Testis (tissue), 3 donors: ENCODE data around the gene PDE4B. TPM values are rescaled to one million over a fixed set of nuclear protein-coding genes. Genes with fewer than 3 reads are reported as not detected.

Experiments
- DNase-seq: peaks from one replicate; pipeline ENCODE4 v3.0.0-alpha.2; 2019
- H3K27ac ChIP-seq, 2 donors: fragments of 200-600 bp; sonication (generic); one replicate each; pipeline ENCODE4 v1.5.1; 2019
- H3K27me3 ChIP-seq: fragments of 200-600 bp; sonication (generic); one replicate; pipeline ENCODE4 v1.5.1; 2019
- H3K36me3 ChIP-seq: fragments of 200-600 bp; sonication (generic); one replicate; pipeline ENCODE4 v1.5.1; 2017; ENCODE audit warnings: low read depth; ENCODE audit errors: missing control alignments
- H3K4me1 ChIP-seq: fragments of 200-600 bp; sonication (generic); one replicate; pipeline ENCODE4 v1.5.1; 2019
- H3K4me3 ChIP-seq, 2 donors: fragments of 200-600 bp; sonication (generic); one replicate each; pipeline ENCODE4 v1.5.1; 2017 to 2019
- H3K9me3 ChIP-seq: fragments of 200-600 bp; sonication (generic); one replicate; pipeline ENCODE4 v1.5.1; 2017
- CTCF ChIP-seq, 3 experiments: fragments of 450-650 bp in 2 of 3; fragments of 200-600 bp in 1 of 3; sonication (generic) in 1 of 3; IDR thresholded peaks; one replicate each; pipeline ENCODE4 v1.5.1; 2016 to 2019; ENCODE audit warnings: antibody characterized with exemption in 3 of 3, mild to moderate bottlenecking in 2 of 3, moderate library complexity in 1 of 3
- POLR2A ChIP-seq: fragments of 450-650 bp; IDR thresholded peaks from one replicate; pipeline ENCODE4 v1.6.1; 2017; ENCODE audit warnings: antibody characterized with exemption, mild to moderate bottlenecking, moderate library complexity
- WGBS, 2 donors: methylation state at CpG; one replicate each; pipeline ENCODE4 v1.1.5; 2018; 5-methylcytosine and 5-hydroxymethylcytosine counted together
- intact Hi-C: fragments of 100-400 bp; cut with DNase I; formaldehyde crosslinking; loops from one replicate; pipeline ENCODE4 v1.15.1; 2023; ENCODE audit warnings: low total_unique reads
- polyA plus RNA-seq: library from polyadenylated mRNA; stranded (reverse); fragments of 350-450 nt; fragmentation: Illumina TruSeq; extraction: RNeasy Lipid Tissue Mini Kit (QIAGEN cat#74804); gene quantifications from one replicate; pipeline ENCODE4 v1.2.3, GENCODE V29; 2014; ENCODE audit warnings: low read depth, low replicate concordance; ENCODE audit not compliant: insufficient read depth
- total RNA-seq, 2 donors: library from RNA; depleted of rRNA; stranded (reverse); fragments of >200 nt; gene quantifications; one replicate each; pipeline ENCODE4 v1.2.3, GENCODE V29; 2016

Gene PDE4B
- total and polyA plus RNA-seq, 3 donors from 2014 or later: 11.5 to 16.1 (median 12.4) TPM

GRCh38 chr1:66267201-66267940 lies 474.7 kb downstream of the PDE4B start:
- H3K4me1 ChIP-seq: peaks cover 36% of the 10 kb centered on the region
- no peaks in the 10 kb centered on the region for H3K9me3 ChIP-seq
- H3K4me3 ChIP-seq: no peak overlapping the region
- intact Hi-C loops: loop anchor here (5.0 kb wide), 1 partner anchor 180 kb away; no protein-coding TSS in a partner anchor
- H3K27me3 ChIP-seq: no peaks in the 10 kb centered on the region
- WGBS, 2 donors: 68 to 70% methylated on average over 7 of the region's 7 CpGs
- no peak for DNase-seq
- TF ChIP-seq CTCF (IDR thresholded peaks at IDR 0.05) (no peak), POLR2A (no peak)
- no peaks in the 10 kb centered on the region for H3K36me3 ChIP-seq
- H3K27ac ChIP-seq: peak overlapping the region in 1 of 2 donors; percentile 26

- intact Hi-C loops: loop anchor here (5.0 kb wide), 1 partner anchor 178 kb away; no protein-coding TSS in a partner anchor
- Histone ChIP-seq H3K27me3 (no peaks in the 10 kb centered on the region), H3K36me3 (no peaks in the 10 kb centered on the region), H3K4me3 (no peak overlapping the region), H3K27ac (peak overlapping the region in 1 of 2 donors; percentile 51), H3K9me3 (no peaks in the 10 kb centered on the region), H3K4me1 (peaks cover 42% of the 10 kb centered on the region)
- no peak for DNase-seq
- WGBS, 2 donors: 85 to 89% methylated on average over 5 of the region's 5 CpGs
- TF ChIP-seq POLR2A (no peak), CTCF (IDR thresholded peaks at IDR 0.05) (no peak)
Observed at GRCh38 chr1:66269222-66269621, 476.5 kb downstream of the PDE4B start.

GRCh38 chr1:66270119-66270812 lies 477.6 kb downstream of the PDE4B start:
- H3K4me1 ChIP-seq: peaks cover 42% of the 10 kb centered on the region
- intact Hi-C loops: no loop called here
- TF ChIP-seq POLR2A (no peak), CTCF (IDR thresholded peaks at IDR 0.05) (no peak)
- H3K27me3 ChIP-seq: no peaks in the 10 kb centered on the region
- H3K4me3 ChIP-seq: no peak overlapping the region
- H3K9me3 ChIP-seq: no peaks in the 10 kb centered on the region
- H3K27ac ChIP-seq: peak overlapping the region; percentile 56 to 90
- no peak for DNase-seq
- 53 to 61% methylated on average over 5 of the region's 5 CpGs for WGBS, 2 donors
- no peaks in the 10 kb centered on the region for H3K36me3 ChIP-seq

GRCh38 chr1:66271216-66271903 lies 478.7 kb downstream of the PDE4B start:
- Histone ChIP-seq H3K36me3 (no peaks in the 10 kb centered on the region), H3K9me3 (no peaks in the 10 kb centered on the region), H3K27me3 (no peaks in the 10 kb centered on the region), H3K4me3 (no peak overlapping the region), H3K27ac (peak overlapping the region; percentile 66 to 90), H3K4me1 (peaks cover 42% of the 10 kb centered on the region)
- intact Hi-C loops: no loop called here
- WGBS, 2 donors: 28 to 38% methylated on average over 8 of the region's 8 CpGs
- DNase-seq: peak; percentile 93
- TF ChIP-seq POLR2A (no peak), CTCF (IDR thresholded peaks at IDR 0.05) (no peak)
